ENCODE measurements around the gene NTHL1.

DNA sequence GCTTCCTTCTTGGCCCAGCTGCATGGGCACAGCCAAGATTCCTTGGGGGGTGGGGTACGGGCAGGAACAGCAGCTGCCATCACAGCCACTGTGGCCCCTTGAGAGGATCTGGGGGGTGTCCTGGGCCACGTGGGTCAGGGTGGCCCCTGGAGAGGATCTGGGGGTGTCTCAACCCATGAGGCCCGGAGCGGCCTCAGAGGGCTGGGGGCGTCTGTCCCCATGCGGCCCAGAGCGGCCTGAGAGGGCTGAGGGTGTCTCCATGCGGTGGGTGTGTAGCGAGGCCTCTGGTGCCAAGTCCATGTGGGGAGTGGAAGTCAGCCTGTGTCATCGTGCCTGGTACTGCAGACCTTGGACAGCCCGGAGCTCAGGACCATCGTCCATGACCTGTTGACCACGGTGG lies 13.9 kb upstream of the NTHL1 start:
- TF ChIP-seq, protein P1, sequence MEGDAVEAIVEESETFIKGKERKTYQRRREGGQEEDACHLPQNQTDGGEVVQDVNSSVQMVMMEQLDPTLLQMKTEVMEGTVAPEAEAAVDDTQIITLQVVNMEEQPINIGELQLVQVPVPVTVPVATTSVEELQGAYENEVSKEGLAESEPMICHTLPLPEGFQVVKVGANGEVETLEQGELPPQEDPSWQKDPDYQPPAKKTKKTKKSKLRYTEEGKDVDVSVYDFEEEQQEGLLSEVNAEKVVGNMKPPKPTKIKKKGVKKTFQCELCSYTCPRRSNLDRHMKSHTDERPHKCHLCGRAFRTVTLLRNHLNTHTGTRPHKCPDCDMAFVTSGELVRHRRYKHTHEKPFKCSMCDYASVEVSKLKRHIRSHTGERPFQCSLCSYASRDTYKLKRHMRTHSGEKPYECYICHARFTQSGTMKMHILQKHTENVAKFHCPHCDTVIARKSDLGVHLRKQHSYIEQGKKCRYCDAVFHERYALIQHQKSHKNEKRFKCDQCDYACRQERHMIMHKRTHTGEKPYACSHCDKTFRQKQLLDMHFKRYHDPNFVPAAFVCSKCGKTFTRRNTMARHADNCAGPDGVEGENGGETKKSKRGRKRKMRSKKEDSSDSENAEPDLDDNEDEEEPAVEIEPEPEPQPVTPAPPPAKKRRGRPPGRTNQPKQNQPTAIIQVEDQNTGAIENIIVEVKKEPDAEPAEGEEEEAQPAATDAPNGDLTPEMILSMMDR (IDR thresholded peaks at IDR 0.05; ENCODE audit: insufficient read depth, low read depth, low read length): no peak
- no peak for TF ChIP-seq EZH2 (IDR thresholded peaks at IDR 0.05; ENCODE audit: insufficient read depth, low read length)

Data from astrocyte (in vitro differentiated cells and primary cell).